NCI-H1694 (cell line): ENCODE results near the gene MKKS.
A peak's percentile ranks its signal among the peaks of the same experiment; 100 is the strongest.
"Not testable (repeated sequence)": the region's sequence is repeated elsewhere in the genome, so short reads cannot be mapped to it uniquely, and the experiment has no call there.

Experiments used
- DNase-seq: peaks from one replicate; lab custom pipeline; 2025; lab: John Stamatoyannopoulos, UW

MKKS gene

DNA sequence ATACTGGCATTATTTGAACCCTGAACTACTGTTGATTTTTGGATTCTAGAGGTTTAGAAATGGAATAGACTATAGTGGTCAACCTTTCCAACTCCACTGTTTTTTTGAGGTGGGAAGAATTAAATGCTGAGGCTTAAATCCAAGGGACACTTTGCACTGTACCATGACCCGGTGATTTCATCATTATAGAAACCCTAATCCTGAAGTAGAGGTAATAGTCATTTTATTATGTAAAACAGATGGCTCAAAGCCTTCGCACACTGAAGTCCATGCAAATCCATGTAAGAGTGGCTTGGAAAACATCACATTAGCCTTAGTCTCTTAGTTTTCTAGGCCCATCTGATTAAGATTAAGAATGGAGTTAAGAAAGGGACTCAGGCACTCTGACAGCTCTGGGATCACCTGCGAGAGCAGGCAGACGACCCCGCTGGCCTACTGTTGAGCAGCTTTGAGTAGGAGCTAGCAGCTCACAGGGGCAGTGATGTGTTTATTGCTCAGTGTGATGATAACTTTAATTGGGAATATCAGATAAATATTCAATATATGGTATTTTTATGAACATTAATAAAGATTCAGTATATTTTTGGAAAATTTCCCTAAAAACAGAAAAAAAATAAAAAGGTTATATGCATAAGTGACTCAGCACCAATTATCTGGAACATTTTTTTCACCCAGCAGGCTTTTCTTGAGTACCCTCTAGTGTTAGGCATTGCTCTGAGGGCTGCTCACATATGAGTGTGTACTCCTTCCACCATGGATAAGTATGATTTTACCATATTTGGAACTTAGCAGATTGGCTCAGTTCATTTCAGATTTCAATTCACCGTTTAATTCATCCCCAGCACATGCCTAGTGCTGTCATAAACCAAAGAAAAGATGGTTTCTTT, 14.5 kb upstream of the MKKS start:
- no peak for DNase-seq

DNA sequence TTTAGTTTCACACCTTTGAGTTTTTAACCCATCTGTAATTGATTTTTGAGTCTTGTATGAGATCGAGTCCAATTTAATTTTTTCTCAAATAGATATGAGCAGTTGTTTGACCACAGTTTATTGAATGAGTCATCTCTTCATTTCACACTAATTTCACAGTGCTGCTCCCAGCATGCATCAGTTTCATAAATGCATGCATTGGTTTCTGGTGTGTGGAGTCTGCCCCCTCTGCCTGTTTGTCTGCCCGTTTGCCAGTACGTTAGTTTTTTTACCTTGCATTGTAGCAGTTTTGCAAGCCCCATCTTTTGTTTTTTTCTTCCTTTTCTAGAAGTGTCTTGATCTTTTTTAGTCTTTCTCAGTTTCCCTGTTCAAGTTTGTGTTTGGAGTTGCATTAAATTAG, 13.0 kb upstream of the MKKS start:
- DNase-seq = peak; percentile 43

DNA sequence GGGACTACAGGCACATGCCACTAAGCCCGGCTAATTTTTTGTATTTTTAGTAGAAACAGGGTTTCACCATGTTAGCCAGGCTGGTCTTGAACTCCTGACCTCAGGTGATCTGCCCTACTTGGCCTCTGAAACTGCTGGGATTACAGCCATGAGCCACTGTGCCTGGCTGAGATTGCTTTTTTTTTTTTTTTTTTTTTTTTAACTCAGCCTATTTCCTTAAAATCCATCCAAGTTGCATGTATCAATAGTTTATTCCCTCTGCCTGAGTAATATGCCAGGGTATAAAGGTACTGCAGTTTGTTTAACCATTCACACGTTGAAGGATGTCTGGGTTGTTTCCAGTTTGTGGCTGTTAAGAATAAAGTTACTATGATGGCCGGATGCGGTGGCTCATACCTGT, 11.7 kb upstream of the MKKS start:
- no peak for DNase-seq

DNA sequence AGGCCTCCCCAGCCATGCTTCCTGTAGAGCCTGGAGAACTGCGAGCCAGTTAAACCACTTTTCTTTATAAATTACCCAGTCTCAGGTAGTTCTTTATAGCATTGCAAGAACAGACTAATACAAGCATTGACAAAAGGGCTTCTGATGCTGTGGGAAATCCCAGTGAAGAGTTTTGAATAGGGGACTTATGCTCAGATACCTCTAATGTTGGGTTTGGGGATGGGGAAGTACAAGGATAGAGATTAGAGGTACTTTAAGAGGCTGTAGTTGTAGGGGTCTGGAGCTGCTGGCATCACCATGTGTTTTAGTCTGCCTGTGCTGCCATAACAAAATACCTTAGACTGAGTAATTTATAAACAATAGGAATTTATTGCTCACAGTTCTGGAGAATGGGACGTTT, 9.9 kb upstream of the MKKS start:
- no peak for DNase-seq

DNA sequence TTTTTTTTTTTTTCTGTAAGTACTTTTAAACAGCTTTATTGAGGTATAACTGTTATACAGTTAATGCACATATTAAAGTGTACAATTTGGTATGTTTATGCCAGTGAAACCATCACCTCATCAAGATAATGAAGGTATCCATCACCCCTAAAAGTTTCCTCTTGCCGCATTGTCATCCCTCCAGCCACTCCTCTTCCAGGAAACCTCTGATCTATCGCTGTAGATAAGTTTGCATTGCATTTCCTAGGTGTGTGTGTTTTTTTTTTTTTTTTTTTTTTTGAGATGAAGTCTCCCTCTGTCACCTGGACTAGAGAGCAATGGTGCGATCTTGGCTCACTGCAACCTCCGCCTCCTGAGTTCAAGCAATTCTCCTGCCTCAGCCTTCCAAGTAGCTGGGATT, 4.2 kb upstream of the MKKS start:
- no peak for DNase-seq

DNA sequence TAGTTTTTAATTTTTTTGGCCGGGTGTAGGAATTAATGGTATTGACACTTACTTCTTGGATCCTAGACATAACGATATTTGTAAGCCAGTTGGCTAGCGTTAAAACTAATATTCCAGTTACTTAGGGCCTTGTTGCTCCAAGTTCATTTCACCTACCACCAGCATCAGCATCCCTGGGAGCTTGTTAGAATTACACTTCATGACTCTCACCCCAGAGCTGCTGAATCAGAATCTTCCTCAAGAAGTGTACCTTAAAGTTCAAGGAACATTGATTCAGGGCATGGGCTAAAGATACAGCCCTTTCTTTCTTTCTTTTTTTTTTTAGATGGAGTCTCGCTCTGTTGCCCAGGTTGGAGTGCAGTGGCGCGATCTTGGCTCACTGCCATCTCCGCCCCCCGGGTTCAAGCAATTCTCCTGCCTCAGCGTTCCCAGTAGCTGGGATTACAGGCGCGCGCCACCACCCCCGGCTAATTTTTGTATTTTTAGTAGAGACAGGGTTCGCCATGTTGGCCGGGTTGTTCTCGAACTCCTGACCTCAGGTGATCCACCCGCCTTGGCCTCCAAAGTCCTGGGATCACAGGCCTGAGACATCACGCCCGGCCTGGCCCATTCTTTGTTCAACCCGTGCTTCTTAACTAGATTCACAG, 2.2 kb upstream of the MKKS start:
- DNase-seq = no peak

DNA sequence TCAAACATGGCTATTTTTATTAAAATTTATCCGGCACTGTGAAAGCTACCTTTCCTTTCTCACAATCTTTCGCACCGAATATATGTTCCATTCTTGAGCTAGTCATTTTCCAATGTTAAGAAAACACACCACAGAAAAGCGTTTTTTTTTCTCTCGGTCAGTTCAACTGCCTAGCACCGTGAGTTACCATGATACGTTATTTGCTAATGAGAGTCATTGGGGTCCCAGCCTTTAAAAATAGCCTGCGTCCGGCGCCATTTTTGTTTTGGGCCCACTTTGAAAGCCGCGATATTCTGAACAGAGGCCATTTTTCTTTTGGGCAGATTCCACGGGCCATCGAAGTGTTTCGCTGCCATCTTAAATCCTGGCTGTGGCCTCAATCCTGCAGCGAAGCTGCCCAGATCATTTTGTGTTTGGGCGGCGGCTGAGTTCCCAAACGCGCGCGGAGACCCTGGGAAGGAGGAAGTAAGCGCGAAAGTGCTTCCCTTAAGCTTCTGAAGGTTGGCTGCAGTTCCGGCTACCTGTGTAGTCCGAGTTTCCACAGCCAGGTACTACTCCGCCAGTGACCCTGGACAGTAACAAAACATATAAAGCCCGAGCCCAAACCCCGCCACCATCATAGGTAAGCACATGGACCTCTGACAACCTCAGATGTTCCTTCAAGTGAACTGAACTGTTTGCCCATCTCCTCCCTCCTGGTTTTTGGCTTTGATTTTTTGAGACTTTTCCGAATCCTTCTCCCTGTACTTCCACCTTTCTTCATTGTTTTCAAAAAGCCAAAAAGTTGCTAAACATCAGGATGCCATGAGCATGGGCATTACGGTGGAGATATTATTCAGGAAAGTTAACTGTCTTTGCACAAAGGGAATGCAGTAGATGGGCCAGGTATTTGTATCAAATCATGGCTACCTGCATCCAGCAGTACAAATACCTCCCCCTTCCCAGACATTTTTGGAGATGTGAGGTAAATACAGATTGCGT, 1.1 kb upstream of the MKKS start, which contains the start of gene SLX4IP:
SLX4IP (plus strand) TSS at position 474 of the 981 bp plus-strand sequence. CDS start 22,900 bp downstream, outside the sequence.
- DNase-seq = peak; percentile 89

DNA sequence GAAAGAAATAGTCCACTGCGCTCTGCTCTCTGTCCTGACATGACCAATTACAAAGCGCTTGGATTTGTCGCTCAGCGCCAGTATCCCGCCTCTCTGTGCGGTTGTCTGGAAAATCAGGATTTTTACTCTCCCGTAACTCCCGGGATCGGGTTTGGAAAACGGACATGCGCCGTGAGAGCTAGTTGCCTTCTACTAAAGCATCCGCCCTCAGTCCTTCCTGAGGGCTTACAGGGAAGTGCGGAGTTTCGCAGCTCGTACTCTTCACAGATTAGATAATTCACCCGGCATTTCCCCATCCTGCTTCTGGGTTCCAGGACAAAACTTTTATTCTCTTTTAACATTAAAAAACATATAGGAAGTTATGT, 427 bp upstream of the MKKS start:
- DNase-seq = peak; percentile 96

DNA sequence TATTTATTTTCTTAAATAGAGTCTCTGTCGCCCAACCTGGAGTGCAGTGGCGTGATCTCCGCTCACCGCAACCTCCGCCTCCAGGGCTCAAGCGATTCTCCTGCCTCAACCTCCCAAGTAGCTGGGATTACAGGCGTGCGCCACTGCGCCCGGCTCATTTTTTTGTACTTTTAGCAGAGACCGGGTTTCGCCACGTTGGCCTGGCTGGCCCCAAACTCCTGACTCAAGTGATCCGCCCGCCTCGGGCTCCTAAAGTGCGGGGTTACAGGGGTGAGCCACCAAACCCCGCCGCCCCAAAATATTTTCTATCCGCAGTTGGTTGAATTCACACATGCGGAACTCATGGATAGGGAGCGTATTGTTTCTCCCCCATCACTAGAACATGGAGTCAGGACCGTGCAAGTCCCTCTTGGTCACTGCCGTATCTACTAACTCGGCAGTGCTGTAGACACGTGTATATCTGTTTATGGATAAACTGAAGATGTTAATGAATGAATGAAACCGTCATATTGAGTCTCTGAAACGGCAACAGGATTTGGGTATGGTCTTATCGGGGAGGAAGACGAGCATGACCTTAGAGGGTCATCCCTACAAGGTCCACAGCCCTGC, 904 bp downstream of the MKKS start:
- DNase-seq = no peak

DNA sequence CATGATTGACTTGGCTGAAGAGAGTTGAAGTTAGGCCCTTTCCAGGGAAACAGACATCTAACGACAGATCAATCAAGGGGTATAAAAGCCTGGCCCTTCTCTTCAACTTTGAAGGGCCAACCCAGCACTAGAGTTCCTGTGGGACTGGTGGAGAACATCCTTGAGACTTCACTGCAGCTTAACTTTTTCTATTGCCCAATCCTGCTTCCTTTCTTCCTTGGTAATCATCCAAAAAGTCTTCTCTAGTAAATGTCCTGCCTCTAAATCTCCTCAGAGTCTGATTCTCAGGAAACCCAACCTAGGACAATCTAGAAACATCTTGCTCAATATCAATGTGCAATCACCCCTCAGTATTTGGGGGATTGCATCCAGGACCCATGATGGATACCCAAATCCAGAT, 1.9 kb downstream of the MKKS start:
- DNase-seq = no peak

DNA sequence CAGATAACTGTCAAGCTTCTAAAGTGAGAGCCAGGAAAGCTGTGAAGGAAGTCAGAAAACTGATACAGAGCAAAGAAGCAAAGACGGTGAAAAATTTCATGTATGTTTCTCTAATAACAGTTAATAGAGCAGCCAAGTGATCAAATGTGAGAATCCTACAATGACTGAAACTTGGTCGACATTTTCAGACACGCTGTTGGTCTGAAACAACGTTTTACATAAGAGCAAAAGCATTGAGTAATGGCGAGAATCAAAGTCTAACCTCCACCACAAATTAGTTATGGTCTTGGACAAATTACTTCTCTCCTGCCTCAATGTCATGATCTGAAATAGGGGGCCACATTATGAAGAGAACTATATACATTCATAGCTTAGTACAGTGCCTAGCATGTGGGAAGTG, 3.3 kb downstream of the MKKS start:
- no peak for DNase-seq

DNA sequence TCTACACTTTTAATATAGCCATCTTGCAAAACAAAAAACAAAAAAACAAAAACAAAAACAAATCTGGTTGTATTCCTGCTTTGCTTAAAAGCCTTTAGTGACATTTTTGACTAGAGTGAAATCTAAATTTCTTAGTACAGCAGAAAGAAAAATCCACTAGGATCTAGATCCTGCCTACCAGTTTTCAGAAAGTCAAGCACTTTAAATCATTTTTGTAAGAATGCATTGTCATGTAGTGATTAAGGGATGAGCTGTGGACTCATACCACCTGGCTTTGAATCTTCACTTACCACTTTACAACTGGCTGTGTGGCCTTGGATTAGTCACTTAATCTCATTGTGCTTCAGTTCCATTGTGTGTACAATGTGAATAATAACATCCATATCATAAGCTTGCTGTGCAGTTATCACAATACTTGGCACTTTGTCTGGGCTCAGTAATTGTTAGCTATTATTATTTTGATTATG, 4.0 kb downstream of the MKKS start:
- DNase-seq = no peak

DNA sequence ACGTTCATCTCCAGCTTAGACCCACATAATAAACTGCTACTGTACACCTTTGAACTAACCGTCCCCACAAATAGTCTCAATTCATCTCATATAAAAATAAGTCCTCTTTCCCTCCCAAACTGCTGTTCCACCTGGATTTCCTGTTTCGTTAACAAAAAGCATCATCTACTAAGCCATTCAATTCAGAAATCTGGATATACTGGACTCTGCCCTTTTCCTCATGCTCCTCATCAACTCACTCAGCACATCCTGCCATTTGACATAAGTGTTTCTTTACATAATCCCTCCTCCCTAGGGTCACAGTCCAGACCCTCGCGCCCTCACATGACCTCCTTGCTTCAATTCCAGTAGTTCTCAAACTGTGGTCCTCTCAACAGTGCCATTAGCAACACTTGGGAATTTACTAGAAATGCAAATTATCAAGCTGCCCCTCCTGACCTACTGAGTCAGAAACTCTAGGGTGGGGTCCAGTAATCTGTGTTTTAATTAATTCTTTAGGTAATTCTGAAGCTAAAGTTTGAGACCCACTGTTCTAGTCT, 4.5 kb downstream of the MKKS start:
- DNase-seq = no peak

DNA sequence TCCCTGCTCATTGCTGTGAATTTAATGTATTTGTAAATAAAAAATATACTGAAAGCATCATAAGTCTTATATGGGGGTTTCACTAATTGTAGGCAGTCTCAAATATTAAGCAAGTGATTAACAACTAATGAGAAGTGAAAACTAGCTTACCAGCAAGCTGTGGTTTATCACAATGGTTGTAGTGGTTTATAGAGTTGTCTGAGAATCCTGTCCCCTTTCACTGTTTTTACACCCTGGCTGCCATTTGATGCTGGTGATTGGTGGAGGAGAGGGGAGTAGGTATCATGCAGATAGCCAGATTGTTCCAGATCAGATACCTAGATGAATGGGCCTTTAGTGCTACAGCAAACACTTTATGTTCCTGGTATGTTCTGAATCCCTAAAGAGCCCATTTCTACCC, 6.0 kb downstream of the MKKS start:
- no peak for DNase-seq

DNA sequence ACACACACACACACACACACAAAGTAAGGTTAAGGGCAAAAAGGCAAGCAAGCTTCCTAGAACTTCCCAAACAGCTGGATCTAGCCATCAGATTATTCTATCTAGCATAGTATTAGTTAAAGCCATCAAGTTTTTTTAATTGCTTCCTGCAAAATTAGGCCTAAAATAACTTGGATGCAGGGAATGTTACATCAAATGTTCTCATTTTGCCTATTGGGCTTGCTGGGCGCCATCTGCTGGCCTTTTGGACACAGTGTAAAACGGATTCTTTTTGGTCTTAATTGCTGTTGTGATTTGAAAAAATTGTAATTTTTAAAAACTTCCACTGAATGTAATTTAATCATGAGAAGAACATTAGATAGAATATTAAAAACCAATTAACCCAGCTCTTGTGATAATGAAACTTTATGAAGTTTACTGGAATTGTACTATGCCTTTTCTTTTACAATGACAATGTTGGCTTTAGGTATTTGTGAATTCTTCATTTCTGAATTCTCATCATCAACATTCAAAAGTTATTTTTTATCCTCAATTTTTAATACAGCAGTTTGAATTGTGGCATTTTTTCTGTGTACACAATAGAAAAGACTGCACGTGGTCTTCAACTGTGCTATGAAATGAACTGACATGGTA, 6.8 kb downstream of the MKKS start:
- DNase-seq = peak; percentile 62

DNA sequence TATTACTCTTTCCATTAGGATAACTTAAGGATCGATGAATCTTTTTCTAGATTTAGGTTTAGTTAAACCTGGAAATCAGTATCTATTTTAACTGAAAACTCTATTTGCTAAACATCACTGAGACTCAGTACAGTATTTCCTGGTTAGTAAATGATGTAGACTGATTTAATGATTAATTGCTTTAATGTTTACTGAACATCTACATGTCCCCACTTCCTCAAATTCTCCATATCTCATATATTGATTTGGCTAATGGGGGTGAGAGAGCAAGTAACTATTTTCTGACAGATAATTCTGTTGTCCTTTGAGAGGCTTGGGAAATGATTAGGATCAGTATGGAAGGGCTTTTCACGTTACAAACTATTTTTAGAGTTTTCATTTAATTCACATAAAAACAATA, 10.3 kb downstream of the MKKS start:
- no peak for DNase-seq

DNA sequence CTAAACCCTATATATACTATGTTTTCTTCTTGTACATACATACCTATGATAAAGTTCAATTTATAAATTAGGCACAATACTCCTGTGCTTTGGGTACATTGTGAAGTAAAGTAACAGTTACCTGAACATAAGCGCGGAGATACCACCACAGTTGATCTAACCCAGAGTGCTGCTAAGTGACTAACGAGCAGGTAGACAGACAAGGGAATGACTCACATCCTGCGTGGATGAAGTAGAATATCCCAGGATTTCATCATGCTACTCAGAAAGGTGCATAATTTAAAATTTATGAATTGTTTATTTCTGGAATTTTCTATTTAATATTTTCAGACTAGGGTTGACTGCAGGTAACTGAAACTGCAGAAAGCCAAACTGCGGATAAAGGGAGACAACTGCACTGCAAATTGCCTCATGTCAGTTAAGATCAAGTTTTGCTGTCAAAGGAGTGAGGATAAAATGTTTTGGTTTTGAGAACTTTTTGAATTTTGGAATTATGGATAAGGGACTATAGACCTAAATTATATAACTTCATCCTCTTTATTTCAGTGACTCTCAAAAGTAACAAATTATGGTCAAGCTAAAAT, 14.4 kb downstream of the MKKS start:
- no peak for DNase-seq

DNA sequence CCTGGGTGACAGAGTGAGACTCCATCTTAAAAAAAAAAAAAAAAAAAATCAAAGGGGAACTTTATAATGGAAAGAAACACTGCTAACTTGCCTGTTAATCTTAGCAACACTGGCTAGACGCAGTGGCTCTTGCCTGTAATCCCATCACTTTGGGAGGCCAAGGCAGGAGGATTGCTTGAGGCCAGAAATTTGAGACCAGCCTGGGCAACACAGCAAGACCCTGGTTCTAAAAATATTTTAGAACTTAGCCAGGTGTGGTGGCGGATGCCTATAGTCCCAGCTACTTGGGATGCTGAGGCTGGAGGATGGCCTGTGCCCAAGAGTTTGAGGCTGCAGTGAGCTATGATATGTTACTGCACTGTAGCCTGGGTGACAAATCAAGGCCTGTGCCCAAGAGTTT, 16.8 kb downstream of the MKKS start:
- DNase-seq = not testable (repeated sequence)

DNA sequence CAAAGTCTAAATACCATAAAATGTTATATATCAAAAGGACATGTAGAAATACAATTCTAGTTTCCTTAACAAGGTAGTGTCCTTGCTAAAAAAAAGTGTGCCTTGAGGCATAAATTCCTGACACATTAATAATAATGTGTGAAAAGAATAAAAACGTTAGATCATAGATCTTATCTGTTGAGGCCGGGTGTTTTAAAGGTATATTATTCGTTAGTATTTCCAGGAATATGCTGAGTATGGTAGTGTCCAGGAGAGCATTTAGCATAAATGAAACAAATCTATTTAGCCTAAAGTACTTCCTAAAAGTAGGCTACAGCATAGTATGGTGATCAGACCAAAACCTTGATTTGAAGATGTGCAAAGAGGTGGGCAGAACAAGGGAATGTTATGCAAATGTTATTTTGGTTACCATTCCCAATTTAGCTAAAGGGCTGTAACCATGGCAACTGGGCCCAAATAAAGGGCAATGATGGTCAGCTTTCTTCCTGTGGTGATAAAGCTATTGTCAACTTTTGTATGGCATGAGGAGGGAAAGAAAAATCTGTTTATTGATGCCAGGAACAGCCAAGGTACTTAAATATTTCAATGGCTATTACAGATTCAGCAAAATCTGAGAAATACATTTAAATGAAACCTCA, 18.9 kb downstream of the MKKS start:
- no peak for DNase-seq
